ENCODE measurements around the gene ENTPD8. TPM values are rescaled to one million over a fixed set of nuclear protein-coding genes. Genes with fewer than 3 reads are reported as not detected.
A peak's percentile ranks its signal among the peaks of the same experiment; 100 is the strongest.

ENTPD8 gene
- total and polyA plus RNA-seq, 2 donors (not counting 1 experiment from before 2014, with no cell fraction given): not detected

DNA sequence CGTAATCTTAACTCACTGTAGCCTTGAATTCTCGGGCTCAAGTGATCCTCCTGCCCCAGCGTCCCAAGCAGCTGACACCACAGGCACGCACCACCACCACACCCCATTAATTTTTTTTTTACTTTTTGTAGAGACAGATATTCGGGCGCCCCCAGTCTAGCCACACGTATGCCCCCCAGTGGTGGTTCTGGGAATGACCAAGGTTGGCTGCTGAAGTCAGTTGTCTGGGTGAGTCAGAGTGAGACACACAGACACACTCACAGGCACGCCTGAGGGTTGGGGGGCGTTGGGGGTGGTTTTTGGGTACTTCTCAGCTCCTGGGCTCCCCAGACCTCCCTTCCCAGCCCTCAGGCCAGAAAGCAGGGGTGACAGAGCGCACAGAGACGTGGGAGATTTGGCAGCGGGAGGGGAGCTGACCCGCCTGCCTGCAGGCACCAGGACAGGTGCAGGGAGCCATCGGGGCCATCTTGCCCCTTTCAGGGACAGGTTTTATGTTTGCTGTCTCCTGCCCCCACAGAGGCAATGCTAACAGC, 4.2 kb upstream of the ENTPD8 start:
- no peak overlapping the region for H3K27ac ChIP-seq (ENCODE audit: low read length in 2 of 2)
- H3K9me3 Mint-ChIP-seq (ENCODE audit: insufficient read depth): no peaks in the 10 kb centered on the region
- no peak overlapping the region for H3K9ac ChIP-seq (ENCODE audit: low read length)
- no peak overlapping the region for H2AFZ ChIP-seq (ENCODE audit: insufficient read depth, low read depth, low read length, poor library complexity, severe bottlenecking)
- POLR2A ChIA-PET: no interaction called here
- no peak overlapping the region for H3K27ac Mint-ChIP-seq
- peaks cover 0 to 20% (median 7%) of the 10 kb centered on the region in 4 experiments for H3K27me3 ChIP-seq (replicated peaks in 1 of 4; ENCODE audit: control extremely low read depth in 1 of 4, control insufficient read depth in 3 of 4, insufficient read depth in 4 of 4, low read length in 3 of 4)
- CTCF ChIA-PET: interaction anchor here (0.6 to 2.6 kb wide), 6 partner anchors 9 to 152 kb away, joined by 3 to 15 read pairs (median 5); partner anchors contain the start of genes EXD3, NOXA1 and NRARP
- ATAC-seq (ENCODE audit: low read depth): peak; percentile 89
- H3K27me3 Mint-ChIP-seq: peaks cover 11% of the 10 kb centered on the region
- no peaks in the 10 kb centered on the region for H4K20me1 ChIP-seq (ENCODE audit: control insufficient read depth, insufficient read depth, low read length, poor library complexity, severe bottlenecking)
- H3K4me3 Mint-ChIP-seq: no peak overlapping the region
- intact Hi-C loops (cut with micrococcal nuclease): loop anchor here (1.0 to 2.0 kb wide), 4 partner anchors 22 to 209 kb away; partner anchors contain the start of genes EXD3 and NOXA1
- H3K9me3 ChIP-seq (ENCODE audit: control extremely low read depth in 1 of 3, control insufficient read depth in 2 of 3, insufficient read depth in 1 of 3, low read length in 2 of 3): peaks cover 0 to 3% (median 0%) of the 10 kb centered on the region in 3 donors
- H3K79me2 ChIP-seq (ENCODE audit: control insufficient read depth, insufficient read depth, low read length): no peaks in the 10 kb centered on the region
- peaks cover 8% of the 10 kb centered on the region for H3K4me1 Mint-ChIP-seq
- 43% methylated on average over 8 of the region's 14 CpGs for WGBS (ENCODE audit: insufficient coverage)
- peak; percentile 88 for DNase-seq
- peaks cover 7 to 23% of the 10 kb centered on the region in 2 donors for H3K4me1 ChIP-seq (ENCODE audit: control insufficient read depth in 2 of 2, insufficient read depth in 2 of 2, low read length in 2 of 2)
- peak overlapping the region; percentile 39 for H3K4me2 ChIP-seq (replicated peaks; ENCODE audit: low read depth, low read length, poor library complexity, severe bottlenecking)
- no peak overlapping the region for H3K4me3 ChIP-seq (ENCODE audit: control extremely low read depth in 1 of 5, extremely low read depth in 1 of 5, insufficient read depth in 1 of 5, low read depth in 2 of 5, low read length in 4 of 5)
- H3K36me3 ChIP-seq (replicated peaks in 1 of 2; ENCODE audit: control extremely low read depth in 1 of 2, control insufficient read depth in 1 of 2, extremely low read depth in 1 of 2, insufficient read depth in 2 of 2, low read length in 1 of 2): no peaks in the 10 kb centered on the region
- no peak for TF ChIP-seq EZH2 (IDR thresholded peaks at IDR 0.05; ENCODE audit: borderline replicate concordance, insufficient read depth, low read depth, low read length, poor library complexity, severe bottlenecking)
- TF ChIP-seq, protein P1, sequence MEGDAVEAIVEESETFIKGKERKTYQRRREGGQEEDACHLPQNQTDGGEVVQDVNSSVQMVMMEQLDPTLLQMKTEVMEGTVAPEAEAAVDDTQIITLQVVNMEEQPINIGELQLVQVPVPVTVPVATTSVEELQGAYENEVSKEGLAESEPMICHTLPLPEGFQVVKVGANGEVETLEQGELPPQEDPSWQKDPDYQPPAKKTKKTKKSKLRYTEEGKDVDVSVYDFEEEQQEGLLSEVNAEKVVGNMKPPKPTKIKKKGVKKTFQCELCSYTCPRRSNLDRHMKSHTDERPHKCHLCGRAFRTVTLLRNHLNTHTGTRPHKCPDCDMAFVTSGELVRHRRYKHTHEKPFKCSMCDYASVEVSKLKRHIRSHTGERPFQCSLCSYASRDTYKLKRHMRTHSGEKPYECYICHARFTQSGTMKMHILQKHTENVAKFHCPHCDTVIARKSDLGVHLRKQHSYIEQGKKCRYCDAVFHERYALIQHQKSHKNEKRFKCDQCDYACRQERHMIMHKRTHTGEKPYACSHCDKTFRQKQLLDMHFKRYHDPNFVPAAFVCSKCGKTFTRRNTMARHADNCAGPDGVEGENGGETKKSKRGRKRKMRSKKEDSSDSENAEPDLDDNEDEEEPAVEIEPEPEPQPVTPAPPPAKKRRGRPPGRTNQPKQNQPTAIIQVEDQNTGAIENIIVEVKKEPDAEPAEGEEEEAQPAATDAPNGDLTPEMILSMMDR (IDR thresholded peaks at IDR 0.05): peak; percentile 83

DNA sequence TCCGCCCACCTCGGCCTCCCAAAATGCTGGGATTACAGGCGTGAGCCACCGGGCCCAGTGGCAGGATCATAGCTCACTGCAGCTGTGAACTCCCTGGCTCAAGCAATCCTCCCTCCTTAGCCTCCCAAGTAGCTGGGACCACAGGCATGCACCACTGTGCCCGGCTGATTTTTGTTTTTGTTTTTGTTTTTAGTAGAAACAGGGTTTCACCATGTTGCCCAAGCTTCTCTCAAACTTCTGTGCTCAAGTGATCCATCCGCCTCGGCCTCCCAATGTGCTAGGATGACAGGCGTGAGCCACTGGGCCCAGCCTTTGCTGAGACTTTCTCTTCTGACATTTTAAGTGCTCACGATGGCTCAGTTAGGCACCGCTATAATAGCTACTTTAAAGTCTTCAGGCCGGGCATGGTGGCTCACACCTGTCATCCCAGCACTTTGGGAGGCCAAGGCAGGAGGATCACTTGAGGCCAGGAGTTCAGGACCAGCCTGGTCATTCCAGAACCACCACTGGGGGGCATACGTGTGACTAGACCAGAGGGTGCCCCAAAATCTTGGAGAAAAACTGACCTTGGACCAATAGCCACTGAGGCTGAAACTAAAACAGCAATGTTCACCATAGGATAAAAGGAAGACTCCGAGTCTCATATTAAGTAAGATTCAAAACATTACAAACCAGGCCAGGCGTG, 3.1 kb upstream of the ENTPD8 start:
- Mint-ChIP-seq H3K27me3 (peaks cover 11% of the 10 kb centered on the region), H3K4me1 (peaks cover 8% of the 10 kb centered on the region), H3K4me3 (no peak overlapping the region), H3K9me3 (ENCODE audit: insufficient read depth) (no peaks in the 10 kb centered on the region), H3K27ac (no peak overlapping the region)
- Histone ChIP-seq H3K9me3 (ENCODE audit: control extremely low read depth in 1 of 3, control insufficient read depth in 2 of 3, insufficient read depth in 1 of 3, low read length in 2 of 3) (peaks cover 0 to 3% (median 0%) of the 10 kb centered on the region in 3 donors), H3K4me3 (ENCODE audit: control extremely low read depth in 1 of 5, extremely low read depth in 1 of 5, insufficient read depth in 1 of 5, low read depth in 2 of 5, low read length in 4 of 5) (no peak overlapping the region), H2AFZ (ENCODE audit: insufficient read depth, low read depth, low read length, poor library complexity, severe bottlenecking) (no peak overlapping the region), H3K9ac (ENCODE audit: low read length) (no peak overlapping the region), H4K20me1 (ENCODE audit: control insufficient read depth, insufficient read depth, low read length, poor library complexity, severe bottlenecking) (no peaks in the 10 kb centered on the region), H3K4me1 (ENCODE audit: control insufficient read depth in 2 of 2, insufficient read depth in 2 of 2, low read length in 2 of 2) (peaks cover 7 to 18% of the 10 kb centered on the region in 2 donors), H3K36me3 (replicated peaks in 1 of 2; ENCODE audit: control extremely low read depth in 1 of 2, control insufficient read depth in 1 of 2, extremely low read depth in 1 of 2, insufficient read depth in 2 of 2, low read length in 1 of 2) (no peaks in the 10 kb centered on the region), H3K27me3 (replicated peaks in 1 of 4; ENCODE audit: control extremely low read depth in 1 of 4, control insufficient read depth in 3 of 4, insufficient read depth in 4 of 4, low read length in 3 of 4) (peaks cover 0 to 20% (median 7%) of the 10 kb centered on the region in 4 experiments), H3K4me2 (replicated peaks; ENCODE audit: low read depth, low read length, poor library complexity, severe bottlenecking) (no peak overlapping the region), H3K79me2 (ENCODE audit: control insufficient read depth, insufficient read depth, low read length) (no peaks in the 10 kb centered on the region), H3K27ac (ENCODE audit: low read length in 2 of 2) (no peak overlapping the region)
- TF ChIP-seq, protein P1 (IDR thresholded peaks at IDR 0.05): no peak
- TF ChIP-seq EZH2 (IDR thresholded peaks at IDR 0.05; ENCODE audit: borderline replicate concordance, insufficient read depth, low read depth, low read length, poor library complexity, severe bottlenecking): no peak
- DNase-seq (no peak), ATAC-seq (ENCODE audit: low read depth) (no peak)
- CTCF ChIA-PET: interaction anchor here (0.6 to 3.3 kb wide), 8 partner anchors 8 to 225 kb away, joined by 3 to 23 read pairs (median 5); partner anchors contain the start of genes EXD3, NOXA1 and NRARP
- POLR2A ChIA-PET: interaction anchor here (0.5 kb wide), 1 partner anchor 38 kb away, joined by 4 read pairs; no protein-coding TSS in a partner anchor
- intact Hi-C loops (cut with micrococcal nuclease): loop anchor here (2.0 kb wide), 1 partner anchor 157 kb away; no protein-coding TSS in a partner anchor
- 86% methylated on average over 12 of the region's 14 CpGs for WGBS (ENCODE audit: insufficient coverage)

Measured in B cell (primary cell).